Measurements from ENCODE around the gene SNRPD2.

- TF ChIP-seq POLR2AphosphoS5 (IDR thresholded peaks at IDR 0.05): no peak
- no peak for TF ChIP-seq CTCF (IDR thresholded peaks at IDR 0.05)
- TF ChIP-seq POLR2A (IDR thresholded peaks at IDR 0.05): no peak
These were observed 20.3 kb upstream of the SNRPD2 start for GRCh38 chr19:45711851-45712698.

Measured in gastroesophageal sphincter (tissue), 3 donors.